ENCODE results near the gene SNTB2.

GRCh38 chr16:69307091-69307490 lies 120.1 kb downstream of the SNTB2 start:
- TF ChIP-seq CTCF (IDR thresholded peaks at IDR 0.05) (no peak), EZH2phosphoT487 (IDR thresholded peaks at IDR 0.05) (no peak), EZH2 (IDR thresholded peaks at IDR 0.05) (no peak)
